GM19351 (cell line): ENCODE measurements around the gene TBATA.

Experiments
- ATAC-seq: cut with Tn5 transposase; IDR thresholded peaks from one replicate; pipeline ENCODE4 v1.9.1; 2021; ENCODE audit warnings: mild to moderate bottlenecking, moderate library complexity; ENCODE audit not compliant: unreplicated experiment

The TBATA gene

DNA sequence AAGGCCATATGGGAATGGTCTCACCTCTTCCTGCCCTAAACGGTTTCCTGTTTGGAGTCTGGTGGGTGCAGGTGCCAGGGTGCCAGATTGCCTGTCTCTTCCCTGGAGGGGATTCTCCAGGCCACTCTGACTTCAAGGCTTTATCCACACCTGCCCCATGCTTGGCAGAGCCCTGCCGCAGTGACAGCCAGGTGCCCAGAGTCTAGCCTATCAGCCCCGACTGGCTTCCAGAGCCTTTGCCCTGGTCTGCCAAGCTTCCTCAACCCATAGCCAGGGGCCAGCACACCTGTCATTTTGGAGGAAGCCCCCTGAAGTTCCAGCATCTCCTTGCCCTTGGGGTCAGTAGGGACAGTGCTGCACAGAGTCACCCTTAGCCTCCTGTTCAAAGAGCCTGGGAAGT lies 21.6 kb downstream of the TBATA start:
- no peak for ATAC-seq

DNA sequence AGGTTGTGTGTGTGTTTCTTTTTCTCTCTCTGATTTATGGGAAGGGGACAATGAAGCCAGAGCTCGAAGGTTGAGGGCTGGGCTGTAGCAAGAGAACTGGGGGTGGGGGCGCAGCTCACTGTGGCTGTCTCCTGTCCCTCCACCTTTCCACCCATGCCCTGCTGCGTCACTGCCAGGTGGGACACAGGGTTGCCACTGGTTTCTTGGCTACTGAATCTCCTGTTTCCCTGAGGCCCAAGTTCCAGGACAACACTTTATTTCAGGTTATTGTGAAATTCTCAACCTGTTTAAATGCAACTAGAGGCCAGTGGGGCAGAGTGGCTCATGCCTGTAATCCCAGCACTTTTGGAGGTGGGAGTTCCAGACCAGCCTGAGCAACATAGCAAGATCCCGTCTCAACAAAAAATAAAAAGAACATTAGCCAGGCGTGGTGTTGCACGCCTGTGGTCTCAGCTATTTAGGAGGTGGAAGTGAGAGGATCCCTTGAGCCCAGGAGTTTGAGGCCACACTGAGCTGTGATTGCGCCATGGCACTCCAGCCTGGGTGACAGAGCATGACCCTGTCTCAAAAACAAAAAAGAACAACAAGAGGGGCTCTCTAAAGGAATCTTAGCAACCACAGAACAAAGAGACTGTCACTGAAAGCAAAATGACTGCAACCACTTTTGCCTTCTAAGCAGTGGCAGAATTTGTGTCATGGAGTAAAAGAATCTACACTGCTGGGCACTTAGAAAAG lies 22.6 kb downstream of the TBATA start:
- ATAC-seq: no peak

DNA sequence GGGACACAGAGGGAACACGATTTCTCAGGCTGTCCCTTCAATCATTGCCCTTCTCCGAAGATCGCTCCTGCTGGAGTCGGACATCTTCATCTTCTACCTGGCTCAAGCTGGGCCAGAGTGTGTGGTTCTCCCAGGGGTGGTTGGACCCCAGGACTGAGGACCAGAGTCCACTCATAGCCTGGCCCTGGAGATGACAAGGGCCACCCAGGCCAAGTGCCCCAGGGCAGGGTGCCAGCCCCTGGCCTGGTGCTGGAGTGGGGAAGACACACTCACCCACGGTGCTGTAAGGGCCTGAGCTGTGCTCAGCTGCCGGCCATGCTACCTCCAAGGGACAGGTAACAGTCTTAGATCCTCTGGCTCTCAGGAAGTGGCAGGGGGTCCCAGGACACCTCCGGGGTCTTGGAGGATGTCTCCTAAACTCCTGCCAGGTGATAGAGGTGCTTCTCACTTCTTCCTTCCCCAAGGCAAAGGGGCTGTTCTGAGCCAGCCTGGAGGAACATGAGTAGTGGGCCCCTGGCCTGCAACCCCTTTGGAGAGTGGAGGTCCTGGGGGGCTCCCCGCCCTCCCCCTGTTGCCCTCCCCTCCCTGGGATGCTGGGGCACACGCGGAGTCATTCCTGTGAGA lies 23.3 kb downstream of the TBATA start:
- ATAC-seq: no peak

DNA sequence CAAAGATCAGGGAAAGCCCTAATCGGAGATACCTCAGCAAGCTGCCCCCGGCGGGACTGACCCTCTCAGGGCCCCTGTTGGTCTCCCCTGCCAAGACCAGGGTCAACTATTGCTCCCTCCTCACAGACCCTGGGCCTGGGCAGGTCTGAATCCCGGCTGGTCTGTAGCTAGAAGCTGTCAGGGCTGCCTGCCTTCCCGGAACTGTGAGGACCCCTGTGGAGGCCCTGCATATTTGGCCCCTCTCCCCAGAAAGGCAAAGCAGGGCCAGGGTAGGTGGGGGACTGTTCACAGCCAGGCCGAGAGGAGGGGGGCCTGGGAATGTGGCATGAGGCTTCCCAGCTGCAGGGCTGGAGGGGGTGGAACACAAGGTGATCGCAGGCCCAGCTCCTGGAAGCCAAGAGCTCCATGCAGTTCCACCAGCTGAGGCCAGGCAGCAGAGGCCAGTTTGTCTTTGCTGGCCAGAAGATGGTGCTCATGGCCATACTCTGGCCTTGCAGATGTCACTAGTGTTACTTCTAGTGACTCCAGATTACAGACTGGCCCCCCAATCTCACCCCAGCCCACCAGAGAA lies 24.1 kb downstream of the TBATA start:
- ATAC-seq: no peak

DNA sequence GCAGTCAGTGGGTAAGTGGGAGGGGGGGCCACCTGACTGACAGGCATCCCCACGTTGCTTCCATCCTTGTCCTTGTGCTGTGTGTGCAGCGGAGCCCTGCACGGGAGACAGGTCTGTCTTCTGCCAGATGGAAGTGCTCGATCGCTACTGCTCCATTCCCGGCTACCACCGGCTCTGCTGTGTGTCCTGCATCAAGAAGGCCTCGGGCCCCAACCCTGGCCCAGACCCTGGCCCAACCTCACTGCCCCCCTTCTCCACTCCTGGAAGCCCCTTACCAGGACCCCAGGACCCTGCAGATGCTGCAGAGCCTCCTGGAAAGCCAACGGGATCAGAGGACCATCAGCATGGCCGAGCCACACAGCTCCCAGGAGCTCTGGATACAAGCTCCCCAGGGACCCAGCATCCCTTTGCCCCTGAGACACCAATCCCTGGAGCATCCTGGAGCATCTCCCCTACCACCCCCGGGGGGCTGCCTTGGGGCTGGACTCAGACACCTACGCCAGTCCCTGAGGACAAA lies 24.8 kb downstream of the TBATA start:
- no peak for ATAC-seq

DNA sequence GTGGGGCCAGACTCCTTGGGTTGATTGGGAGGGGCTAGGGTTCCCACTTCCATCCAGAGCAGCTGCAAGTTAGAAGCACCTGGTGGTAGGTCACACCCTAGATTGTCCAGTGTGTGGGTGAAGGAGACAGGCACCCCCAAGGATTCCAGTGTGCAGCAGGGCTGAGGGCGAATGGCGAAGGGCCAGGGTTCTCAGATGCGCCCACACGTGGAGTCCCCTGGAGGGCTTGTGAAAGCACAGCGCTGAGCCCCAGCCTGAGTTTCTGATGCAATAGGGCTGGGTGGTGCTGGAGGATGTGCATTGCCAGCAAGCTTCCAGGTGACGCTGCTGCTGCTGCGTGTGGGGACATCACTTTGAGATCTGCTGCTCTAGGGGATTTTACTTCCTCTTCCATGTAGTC lies 25.4 kb downstream of the TBATA start:
- no peak for ATAC-seq

DNA sequence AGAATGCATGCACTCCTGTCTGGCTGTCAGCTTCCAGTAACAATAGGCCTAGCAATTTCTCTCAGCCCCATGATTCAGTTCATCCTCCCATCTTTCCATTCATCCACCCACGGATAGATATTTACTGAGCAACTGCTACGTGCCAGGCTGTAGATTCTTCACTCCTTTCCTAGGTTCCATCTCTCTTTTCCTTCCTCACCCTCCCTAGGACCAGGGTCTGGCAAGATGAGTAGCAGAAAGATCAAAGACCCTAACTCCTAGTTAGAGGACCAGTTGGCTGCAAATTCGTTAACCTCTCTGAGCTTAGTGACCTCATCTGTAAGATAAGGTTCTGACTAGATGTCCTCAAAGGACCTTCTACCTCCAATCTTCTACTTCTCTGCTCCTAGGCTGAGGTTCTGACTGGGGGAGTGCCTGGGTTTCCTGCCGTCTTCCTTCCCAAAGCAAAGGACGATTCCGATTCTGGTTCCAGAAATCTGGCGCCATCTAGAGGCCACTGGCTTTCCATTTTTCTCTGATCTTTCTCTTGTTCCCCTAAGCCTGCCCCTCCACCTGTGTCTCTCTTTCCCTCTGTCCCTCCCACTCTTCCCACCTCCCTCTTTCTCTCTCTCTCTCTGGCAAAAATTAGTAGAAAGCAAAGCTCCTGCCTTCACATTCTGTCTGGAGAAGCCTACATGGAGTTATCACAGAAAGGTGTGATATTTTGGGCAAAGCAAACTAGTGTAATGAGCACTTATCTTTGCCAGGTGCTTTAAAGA lies 26.2 kb downstream of the TBATA start:
- no peak for ATAC-seq

DNA sequence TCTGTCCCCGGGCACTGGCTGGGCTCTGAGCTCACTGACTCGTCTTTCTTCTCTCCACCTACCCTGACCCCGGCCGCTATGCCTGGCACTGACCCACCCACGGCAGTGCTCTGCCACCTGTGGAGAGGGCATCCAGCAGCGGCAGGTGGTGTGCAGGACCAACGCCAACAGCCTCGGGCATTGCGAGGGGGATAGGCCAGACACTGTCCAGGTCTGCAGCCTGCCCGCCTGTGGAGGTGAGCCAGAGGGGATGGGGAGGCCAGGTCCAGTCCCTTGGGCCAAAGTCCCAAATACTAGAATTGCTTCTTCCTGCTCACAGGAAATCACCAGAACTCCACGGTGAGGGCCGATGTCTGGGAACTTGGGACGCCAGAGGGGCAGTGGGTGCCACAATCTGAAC lies 27.3 kb downstream of the TBATA start:
- no peak for ATAC-seq

DNA sequence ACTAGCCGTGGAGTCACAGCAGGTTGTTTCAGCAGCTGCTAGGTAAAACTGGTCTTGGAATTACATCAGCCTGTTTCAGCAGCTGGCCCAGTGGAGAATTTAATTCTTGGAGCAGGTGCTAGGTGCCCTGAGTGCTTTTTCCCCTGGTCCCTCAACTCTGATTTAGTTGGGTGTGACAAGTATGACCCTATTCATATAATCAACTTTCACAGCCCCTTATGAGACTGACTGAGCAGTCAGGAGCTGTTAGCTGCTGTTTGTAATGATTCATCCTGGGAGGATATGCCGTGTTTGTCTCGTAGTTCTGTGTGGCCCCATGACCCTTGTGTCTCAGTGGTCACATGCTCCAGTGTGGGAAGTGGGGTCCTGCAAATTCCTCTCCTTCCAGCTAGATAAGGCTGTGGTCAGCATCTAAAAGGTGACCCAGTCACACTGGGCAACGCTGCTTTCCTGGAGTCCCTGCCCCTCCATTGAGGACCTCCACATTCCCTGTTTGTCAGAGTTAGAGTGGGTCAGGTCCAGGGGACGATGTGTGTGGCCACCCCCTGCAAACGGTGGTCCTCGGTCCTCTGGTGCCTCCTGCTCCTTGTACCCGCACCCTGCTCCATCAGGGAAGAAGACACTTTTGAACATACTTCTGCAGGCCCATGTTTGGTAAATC lies 28.3 kb downstream of the TBATA start:
- no peak for ATAC-seq

DNA sequence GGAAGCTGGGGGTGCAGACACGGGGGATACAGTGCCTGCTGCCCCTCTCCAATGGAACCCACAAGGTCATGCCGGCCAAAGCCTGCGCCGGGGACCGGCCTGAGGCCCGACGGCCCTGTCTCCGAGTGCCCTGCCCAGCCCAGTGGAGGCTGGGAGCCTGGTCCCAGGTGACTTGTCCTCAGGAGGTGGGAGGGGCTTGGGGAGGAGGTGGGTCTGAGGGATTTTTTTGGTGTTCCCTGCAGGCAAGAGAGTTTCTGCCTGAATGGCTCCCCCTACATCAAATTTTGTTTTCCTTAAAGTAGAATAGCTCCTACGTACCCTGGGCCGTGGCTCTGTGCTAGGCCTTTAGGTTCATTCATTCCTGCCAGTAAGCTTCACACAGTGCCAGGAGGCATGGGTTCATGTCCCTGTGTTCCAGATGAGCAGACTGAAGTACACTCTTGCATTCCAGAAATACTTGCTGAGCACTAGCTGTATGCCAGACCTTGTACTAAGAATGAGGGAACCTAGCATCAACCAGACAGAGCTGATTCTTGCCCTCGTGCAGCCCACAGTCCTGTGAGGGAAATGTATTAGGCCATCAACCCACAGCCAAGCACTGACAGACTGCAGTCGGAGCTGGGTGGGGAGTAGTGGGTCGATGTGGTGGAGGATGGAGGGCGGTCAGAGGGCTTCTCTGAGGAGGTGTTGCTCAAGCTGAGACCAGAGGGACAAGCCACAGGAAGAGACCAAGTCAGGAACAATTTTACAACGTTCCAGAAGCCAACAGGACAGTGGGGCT lies 31.1 kb downstream of the TBATA start:
- ATAC-seq: no peak

DNA sequence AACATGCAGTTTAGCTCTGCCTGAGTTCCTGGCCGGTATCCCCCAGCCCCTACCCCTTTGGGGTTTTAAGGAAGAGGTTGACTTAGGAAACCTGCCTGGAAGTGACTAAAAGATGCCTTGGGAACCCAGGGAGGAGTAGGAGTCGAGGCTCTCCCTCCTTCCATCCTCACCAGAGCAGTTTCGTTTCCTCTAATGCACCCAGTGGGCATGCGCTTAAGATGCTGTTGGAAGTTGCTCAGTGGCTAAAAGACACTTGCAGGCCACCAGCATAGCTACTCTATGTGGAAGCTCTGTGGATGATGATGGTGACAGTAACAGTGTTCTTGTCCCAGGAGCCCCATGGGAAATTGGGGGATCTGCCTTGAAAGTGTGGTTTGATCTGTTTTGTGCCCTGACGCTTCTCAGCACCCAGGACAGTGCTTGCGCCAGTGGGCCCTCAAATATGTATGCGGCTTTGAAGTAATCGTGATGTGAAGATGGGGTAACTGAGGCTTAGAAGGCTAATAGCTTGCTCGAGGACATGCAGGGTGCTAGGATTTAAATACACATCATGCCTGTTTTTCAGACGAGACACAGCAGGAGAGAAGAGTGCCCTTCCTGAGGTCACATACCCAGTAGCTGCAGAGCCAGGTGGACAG lies 32.0 kb downstream of the TBATA start:
- no peak for ATAC-seq

DNA sequence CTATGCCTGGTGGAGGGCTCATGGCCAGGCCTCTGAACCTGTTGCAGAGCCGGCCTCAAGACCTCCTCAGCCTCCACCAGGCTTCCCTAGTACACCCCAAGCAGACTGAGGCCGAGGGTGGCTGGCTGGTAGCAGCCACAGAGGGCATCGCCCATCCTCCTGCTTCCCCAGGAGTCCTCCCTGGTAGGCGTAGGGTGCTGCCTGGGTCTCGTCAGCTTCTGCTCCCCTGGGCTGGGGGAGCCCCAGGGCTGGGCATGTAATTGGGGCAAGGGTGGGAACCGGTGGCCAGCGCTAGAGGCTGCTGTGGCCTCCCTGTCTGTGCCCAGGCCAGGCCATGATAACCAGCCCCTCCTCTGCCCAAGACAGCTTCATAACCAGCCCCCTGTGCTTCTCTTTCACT lies 32.6 kb downstream of the TBATA start:
- no peak for ATAC-seq

DNA sequence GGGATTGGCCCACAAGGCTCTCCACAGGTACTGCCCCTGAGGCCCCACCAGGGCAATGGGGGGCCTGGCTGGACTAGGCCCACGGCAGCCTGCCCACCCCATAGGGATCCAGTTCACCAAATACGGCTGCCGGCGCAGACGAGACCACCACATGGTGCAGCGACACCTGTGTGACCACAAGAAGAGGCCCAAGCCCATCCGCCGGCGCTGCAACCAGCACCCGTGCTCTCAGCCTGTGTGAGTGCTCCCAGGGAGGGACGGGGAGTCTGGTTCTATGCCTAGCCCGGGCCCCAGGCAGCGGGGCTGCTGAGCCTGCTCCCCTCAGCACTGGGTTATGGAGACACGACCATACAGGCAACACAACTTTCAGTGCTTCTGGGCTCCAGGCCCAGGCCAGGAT lies 33.2 kb downstream of the TBATA start:
- ATAC-seq: no peak

DNA sequence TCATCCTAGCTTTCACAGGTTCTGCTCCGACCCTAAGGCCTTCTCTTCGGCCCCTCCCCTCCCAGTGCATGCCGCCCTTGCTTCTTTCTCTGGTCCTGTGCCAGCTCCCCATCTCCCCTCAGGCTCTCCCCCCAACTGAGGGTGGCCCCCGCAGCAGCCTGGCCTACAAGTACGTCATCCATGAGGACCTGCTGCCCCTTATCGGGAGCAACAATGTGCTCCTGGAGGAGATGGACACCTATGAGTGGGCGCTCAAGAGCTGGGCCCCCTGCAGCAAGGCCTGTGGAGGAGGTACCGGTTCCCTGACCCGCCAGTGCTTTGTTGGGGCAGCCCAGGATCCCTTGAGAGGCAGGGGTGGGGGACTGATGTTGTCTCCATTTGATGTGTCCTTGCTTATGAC lies 33.8 kb downstream of the TBATA start:
- ATAC-seq: no peak

DNA sequence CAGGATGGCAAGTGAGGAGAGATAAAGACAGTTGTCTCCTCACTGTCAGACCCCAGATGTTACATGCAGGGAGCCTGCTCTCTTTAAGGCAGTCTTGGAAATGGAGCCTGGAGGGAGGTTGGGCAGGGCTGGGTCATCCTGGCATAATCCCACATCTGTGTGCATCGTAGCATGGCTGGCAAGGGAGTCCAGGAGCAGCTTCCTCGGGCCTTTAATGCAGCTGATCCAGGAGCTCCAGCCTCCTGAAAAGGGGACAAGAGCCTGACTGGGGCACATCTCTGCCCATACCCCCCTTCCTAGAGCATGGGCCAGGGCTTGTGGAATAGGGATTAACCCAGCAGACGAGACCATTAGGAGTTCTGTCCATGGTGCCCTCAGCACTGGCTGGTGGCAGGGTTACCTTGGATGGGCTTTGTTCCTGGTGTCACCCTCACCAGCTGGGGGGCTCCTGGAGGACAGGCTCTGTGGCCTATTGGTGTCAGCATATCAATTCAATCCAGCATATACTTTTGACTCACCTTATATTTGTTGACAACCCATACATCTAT lies 34.9 kb downstream of the TBATA start:
- ATAC-seq: no peak

DNA sequence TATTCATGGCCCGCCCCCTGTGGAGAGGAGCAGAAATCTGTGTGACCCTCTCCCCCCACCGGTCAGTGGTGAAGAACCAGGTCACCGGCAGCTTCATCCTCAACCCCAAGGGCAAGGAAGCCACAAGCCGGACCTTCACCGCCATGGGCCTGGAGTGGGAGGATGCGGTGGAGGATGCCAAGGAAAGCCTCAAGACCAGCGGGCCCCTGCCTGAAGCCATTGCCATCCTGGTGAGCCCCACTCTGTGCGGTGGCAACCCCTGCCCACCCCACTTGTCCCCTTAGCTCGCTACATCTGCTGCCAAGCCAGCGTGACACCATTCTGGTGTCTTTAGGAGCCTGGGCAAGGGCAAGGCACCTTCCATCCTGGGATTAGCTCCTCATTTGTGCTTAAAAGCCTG lies 35.4 kb downstream of the TBATA start:
- no peak for ATAC-seq

DNA sequence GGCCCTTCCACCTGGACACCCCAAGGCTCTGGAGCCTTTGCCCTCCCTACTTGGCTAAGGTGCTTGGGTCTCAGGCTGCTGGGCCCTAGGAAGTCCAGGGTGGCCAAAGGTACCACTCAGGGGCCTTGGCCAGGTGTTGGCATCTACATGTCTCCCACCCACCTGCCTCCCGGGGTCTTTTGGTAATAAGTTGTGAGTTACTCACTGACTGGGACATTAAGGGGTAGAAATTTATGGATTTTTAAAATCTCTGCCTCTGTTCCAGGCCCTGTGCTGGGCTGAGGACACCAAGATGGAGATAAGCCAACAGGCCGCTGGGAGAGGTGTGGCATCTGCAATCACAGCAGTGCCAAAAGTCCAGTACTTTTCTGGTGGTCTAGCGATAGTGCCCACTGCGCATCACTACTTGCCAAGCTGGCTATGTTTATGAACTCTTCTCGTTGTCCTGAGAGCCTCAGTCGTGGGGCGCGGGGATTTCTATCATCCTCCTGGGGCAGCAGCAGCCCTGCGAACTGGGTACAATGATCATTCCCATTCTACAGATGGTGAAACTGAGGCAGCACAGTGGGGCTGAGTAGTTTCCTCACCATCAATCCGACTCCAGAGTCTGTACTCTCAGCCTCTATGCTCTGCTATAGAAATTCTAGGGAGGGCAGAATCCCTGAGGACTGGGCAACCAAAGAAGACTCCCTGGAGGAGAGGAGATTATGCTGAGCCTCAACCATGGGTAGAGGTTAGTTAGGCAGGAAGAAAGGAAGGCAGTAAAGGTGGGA lies 36.2 kb downstream of the TBATA start:
- ATAC-seq: no peak

DNA sequence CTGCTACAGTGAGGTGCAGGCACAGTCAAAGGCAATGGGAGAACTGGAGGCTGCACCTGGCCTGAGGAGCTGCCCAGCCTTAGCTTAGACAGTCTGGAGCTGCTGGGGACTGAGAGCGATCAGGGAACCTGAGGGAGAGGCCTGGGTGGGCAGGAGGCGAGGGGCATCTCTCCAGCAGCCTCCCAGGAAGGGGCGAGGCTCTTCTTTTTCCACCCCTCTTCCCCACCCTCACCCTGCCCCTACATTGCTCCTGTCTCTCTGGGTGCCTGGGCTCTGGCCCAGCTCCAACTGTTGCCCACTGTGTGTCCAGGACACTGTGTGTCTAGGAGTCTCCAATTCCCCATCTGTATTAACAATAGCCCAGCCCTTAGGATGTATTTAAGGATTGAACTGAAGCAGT lies 36.9 kb downstream of the TBATA start:
- no peak for ATAC-seq
